Natural killer cell (primary cell): ENCODE data around the gene ALG14. TPM values are rescaled to one million over a fixed set of nuclear protein-coding genes. Genes with fewer than 3 reads are reported as not detected.

Experiments used
- ATAC-seq, 3 donors: fragments of 150-1000 bp in 2 of 3; fragments of 200-7000 bp in 1 of 3; cut with Tn5 transposase; 1 replicate in 1 of 3; 2 replicates in 2 of 3; pipeline ENCODE4 v1.10.0; 2021; ENCODE audit warnings: mild to moderate bottlenecking in 2 of 3, moderate library complexity in 2 of 3
- DNase-seq, 2 donors: peaks; one replicate each; pipeline versions ENCODE4 v3.0.0 to v3.0.0-alpha.2; 2013 to 2021; ENCODE audit warnings: mixed read lengths in 1 of 2
- H3K27ac ChIP-seq: one replicate; pipeline ENCODE4 v1.5.1; 2013; ENCODE audit warnings: mild to moderate bottlenecking, low read length
- H3K27me3 ChIP-seq: one replicate; pipeline ENCODE4 v1.6.1; 2013; ENCODE audit warnings: low read length; ENCODE audit not compliant: control insufficient read depth, insufficient read depth
- H3K36me3 ChIP-seq: one replicate; pipeline ENCODE4 v1.6.1; 2013; ENCODE audit warnings: low read length; ENCODE audit not compliant: control insufficient read depth, insufficient read depth
- H3K4me1 ChIP-seq: one replicate; pipeline ENCODE4 v1.6.1; 2013; ENCODE audit warnings: low read length; ENCODE audit not compliant: control insufficient read depth, insufficient read depth
- H3K4me3 ChIP-seq: one replicate; pipeline ENCODE4 v1.5.1; 2013; ENCODE audit warnings: low read length
- H3K9me3 ChIP-seq: one replicate; pipeline ENCODE4 v1.6.1; 2013; ENCODE audit warnings: low read length; ENCODE audit not compliant: control insufficient read depth, insufficient read depth
- H3K27ac Mint-ChIP-seq, 2 donors: one replicate each; pipeline ENCODE4 v1.8.0; 2022; ENCODE audit warnings: mild to moderate bottlenecking in 2 of 2, mixed read lengths in 2 of 2, moderate library complexity in 1 of 2
- H3K27me3 Mint-ChIP-seq, 2 donors: one replicate each; pipeline ENCODE4 v1.8.0; 2022; ENCODE audit warnings: low read depth in 2 of 2, mixed read lengths in 2 of 2
- H3K36me3 Mint-ChIP-seq: one replicate; pipeline ENCODE4 v1.8.0; 2022; ENCODE audit warnings: mixed read lengths
- H3K4me1 Mint-ChIP-seq, 2 donors: one replicate each; pipeline ENCODE4 v1.8.0; 2022; ENCODE audit warnings: mixed read lengths in 2 of 2
- H3K4me3 Mint-ChIP-seq: one replicate; pipeline ENCODE4 v1.8.0; 2022; ENCODE audit warnings: mild to moderate bottlenecking, moderate library complexity, mixed read lengths
- H3K9me3 Mint-ChIP-seq, 2 donors: one replicate each; pipeline ENCODE4 v1.8.0; 2022; ENCODE audit warnings: mixed read lengths in 2 of 2
- WGBS: methylation state at CpG from one replicate; pipeline ENCODE4 v1.1.7; 2013; ENCODE audit warnings: missing lambda C conversion rate; ENCODE audit not compliant: insufficient coverage; 5-methylcytosine and 5-hydroxymethylcytosine counted together
- intact Hi-C: fragments of 100-400 bp; cut with micrococcal nuclease; formaldehyde crosslinking; loops from one replicate; pipeline ENCODE4 v1.14.2; 2022
- total RNA-seq, 4 donors: library from RNA; stranded (reverse); fragments of 120-200 nt in 1 of 4; gene quantifications; one replicate each; pipeline versions ENCODE4 v1.2.3 to v1.2.4, GENCODE V29; 2013 to 2022
- TF ChIP-seq, protein P1 (sequence below): fragments of 200-600 bp; IDR thresholded peaks from one replicate; pipeline ENCODE4 v1.8.0; 2022; ENCODE audit warnings: antibody characterized with exemption

The ALG14 gene
- total RNA-seq, 3 donors from 2014 or later (not counting 1 experiment from before 2014, with no cell fraction given), result 0.48 to 2.3 (median 1.1) TPM

DNA sequence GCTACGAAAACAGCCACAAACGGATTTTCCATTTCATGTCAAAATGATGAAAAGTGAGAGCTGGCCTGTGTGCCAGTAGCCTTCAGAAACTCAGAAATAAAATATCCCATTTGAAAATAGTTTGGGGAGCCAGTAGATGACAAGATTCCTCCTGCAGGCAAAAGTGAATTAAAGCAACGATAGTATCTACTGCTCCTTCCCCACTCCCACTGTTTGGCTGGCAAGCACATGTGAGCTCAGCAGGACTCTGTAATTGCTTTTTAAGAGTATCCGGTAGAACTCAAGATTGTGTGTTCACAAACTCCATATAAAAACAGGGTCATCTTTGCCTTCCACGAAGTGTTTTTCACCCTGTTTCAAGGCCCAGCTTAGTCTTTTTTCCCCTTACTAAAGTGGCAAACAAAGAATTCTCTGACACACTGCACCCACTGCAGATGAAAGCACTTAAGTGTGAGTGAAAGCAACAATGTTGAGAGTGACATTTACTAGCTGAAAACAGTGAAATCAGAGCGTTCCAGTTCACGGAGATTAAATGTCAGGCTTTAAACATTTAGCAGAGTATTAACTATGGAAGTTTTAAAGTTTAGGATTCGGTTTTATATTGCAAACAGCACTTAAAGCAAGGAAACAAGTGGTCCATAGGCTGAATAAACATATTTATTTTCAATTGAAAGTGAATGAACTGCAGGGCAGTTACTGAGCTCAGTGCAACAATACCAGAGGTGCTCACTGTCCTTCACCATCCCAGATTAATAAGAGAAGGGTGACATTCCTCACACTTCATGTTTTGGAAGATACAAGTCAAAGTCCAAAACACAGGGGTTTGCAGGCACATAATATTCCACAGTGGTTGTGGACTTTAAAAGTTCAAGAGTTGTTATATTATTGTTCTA, 70.0 kb downstream of the ALG14 start:
- intact Hi-C loops, result no loop called here
- H3K4me3 ChIP-seq, result no peak overlapping the region
- no peak for DNase-seq
- no peaks in the 10 kb centered on the region for H3K4me1 ChIP-seq
- no peaks in the 10 kb centered on the region for H3K9me3 ChIP-seq
- ATAC-seq, result no peak
- WGBS, result 81% methylated on average over 8 of the region's 8 CpGs
- Mint-ChIP-seq H3K9me3 (no peaks in the 10 kb centered on the region), H3K27ac (no peak overlapping the region), H3K36me3 (no peaks in the 10 kb centered on the region), H3K27me3 (no peaks in the 10 kb centered on the region), H3K4me3 (no peak overlapping the region), H3K4me1 (no peaks in the 10 kb centered on the region)
- no peaks in the 10 kb centered on the region for H3K27me3 ChIP-seq
- H3K36me3 ChIP-seq, result no peaks in the 10 kb centered on the region
- H3K27ac ChIP-seq, result no peak overlapping the region
- TF ChIP-seq, protein P1, sequence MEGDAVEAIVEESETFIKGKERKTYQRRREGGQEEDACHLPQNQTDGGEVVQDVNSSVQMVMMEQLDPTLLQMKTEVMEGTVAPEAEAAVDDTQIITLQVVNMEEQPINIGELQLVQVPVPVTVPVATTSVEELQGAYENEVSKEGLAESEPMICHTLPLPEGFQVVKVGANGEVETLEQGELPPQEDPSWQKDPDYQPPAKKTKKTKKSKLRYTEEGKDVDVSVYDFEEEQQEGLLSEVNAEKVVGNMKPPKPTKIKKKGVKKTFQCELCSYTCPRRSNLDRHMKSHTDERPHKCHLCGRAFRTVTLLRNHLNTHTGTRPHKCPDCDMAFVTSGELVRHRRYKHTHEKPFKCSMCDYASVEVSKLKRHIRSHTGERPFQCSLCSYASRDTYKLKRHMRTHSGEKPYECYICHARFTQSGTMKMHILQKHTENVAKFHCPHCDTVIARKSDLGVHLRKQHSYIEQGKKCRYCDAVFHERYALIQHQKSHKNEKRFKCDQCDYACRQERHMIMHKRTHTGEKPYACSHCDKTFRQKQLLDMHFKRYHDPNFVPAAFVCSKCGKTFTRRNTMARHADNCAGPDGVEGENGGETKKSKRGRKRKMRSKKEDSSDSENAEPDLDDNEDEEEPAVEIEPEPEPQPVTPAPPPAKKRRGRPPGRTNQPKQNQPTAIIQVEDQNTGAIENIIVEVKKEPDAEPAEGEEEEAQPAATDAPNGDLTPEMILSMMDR, result no peak

DNA sequence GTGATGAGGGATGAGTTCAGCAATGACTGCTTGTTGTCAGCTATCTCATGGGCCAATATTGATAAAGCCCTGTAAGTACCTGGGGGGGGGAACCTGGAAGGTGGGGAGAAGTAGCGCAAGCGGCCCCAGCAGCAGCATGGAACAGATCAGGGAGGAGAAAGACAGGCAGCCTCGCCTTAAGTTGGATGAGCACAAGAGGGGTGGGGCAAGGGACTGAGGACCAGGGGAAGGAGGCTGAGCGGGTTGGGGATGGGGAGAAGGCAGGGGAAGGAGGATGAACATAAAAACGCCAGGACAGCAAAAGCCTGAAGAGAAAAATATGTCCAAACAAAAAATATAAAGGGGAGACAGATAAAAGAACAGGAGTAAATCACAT, 70.6 kb downstream of the ALG14 start:
- Mint-ChIP-seq H3K27ac (no peak overlapping the region), H3K4me1 (no peaks in the 10 kb centered on the region), H3K9me3 (no peaks in the 10 kb centered on the region), H3K4me3 (no peak overlapping the region), H3K27me3 (no peaks in the 10 kb centered on the region), H3K36me3 (no peaks in the 10 kb centered on the region)
- Histone ChIP-seq H3K4me1 (no peaks in the 10 kb centered on the region), H3K36me3 (no peaks in the 10 kb centered on the region), H3K9me3 (no peaks in the 10 kb centered on the region), H3K4me3 (no peak overlapping the region), H3K27ac (no peak overlapping the region), H3K27me3 (no peaks in the 10 kb centered on the region)
- DNase-seq, result no peak
- WGBS, result 80% methylated on average over 5 of the region's 5 CpGs
- TF ChIP-seq, protein P1, result no peak
- intact Hi-C loops, result no loop called here
- ATAC-seq, result no peak

DNA sequence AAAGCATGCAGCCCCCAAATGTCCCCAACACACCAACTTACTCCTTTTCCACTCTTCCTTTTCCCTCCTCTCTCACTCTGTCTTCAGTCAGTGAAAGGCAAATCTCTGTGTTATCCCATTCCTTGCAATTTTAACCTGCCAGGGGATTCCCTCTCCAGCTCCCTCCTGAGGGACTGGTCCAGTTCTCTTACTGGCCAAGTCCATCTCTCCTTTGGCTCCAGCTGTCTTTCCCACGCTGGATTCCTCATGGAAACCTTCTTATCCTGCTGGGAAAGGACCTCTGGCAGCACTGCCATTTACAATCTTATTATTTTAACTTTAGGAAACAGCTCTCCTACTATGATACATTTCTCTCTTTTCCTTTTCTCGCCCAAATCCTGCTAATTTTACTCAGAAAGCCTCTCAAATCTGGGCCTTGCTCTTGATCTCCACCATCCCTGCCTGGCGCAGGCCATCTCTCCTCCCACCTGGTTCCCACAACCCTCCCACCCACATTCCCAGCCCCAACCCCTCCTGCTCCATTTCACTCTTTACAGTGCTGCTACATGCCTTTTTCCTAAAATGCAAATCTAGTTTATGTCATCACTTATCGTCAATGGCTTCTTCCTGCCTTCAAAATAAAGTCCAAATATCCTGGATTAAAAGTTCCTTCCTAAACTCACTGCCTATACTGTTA, 73.2 kb downstream of the ALG14 start:
- Mint-ChIP-seq H3K4me3 (no peak overlapping the region), H3K27ac (no peak overlapping the region), H3K36me3 (no peaks in the 10 kb centered on the region), H3K9me3 (no peaks in the 10 kb centered on the region), H3K4me1 (no peaks in the 10 kb centered on the region), H3K27me3 (no peaks in the 10 kb centered on the region)
- ATAC-seq, result no peak
- Histone ChIP-seq H3K36me3 (no peaks in the 10 kb centered on the region), H3K27ac (no peak overlapping the region), H3K27me3 (no peaks in the 10 kb centered on the region), H3K4me3 (no peak overlapping the region), H3K9me3 (no peaks in the 10 kb centered on the region), H3K4me1 (no peaks in the 10 kb centered on the region)
- 94% methylated on average over 3 of the region's 4 CpGs for WGBS
- intact Hi-C loops, result no loop called here
- no peak for DNase-seq
- TF ChIP-seq, protein P1, result no peak
